Mucosa of descending colon (tissue), 3 donors: ENCODE results near the gene MRTFB. TPM values are rescaled to one million over a fixed set of nuclear protein-coding genes. Genes with fewer than 3 reads are reported as not detected.

Experiments used
- ATAC-seq: fragments of 200-7000 bp; cut with Tn5 transposase; one replicate; pipeline ENCODE4 v1.9.1; 2020; ENCODE audit warnings: mild to moderate bottlenecking, moderate library complexity
- DNase-seq, 3 donors: peaks; one replicate each; pipeline ENCODE4 v3.0.0-alpha.2; 2020
- H3K36me3 ChIP-seq: fragments of 200-600 bp; one replicate; pipeline ENCODE4 v1.8.0; 2021; ENCODE audit warnings: low read depth, mild to moderate bottlenecking
- H3K4me1 ChIP-seq: fragments of 200-600 bp; one replicate; pipeline ENCODE4 v1.8.0; 2021; ENCODE audit warnings: low read depth, mild to moderate bottlenecking
- H3K4me3 ChIP-seq: fragments of 200-600 bp; one replicate; pipeline ENCODE4 v1.8.0; 2021; ENCODE audit warnings: mild to moderate bottlenecking
- H3K9me3 ChIP-seq: fragments of 200-600 bp; one replicate; pipeline ENCODE4 v1.8.0; 2021; ENCODE audit warnings: mild to moderate bottlenecking
- CTCF ChIP-seq: fragments of 200-600 bp; IDR thresholded peaks from one replicate; pipeline ENCODE4 v1.8.0; 2022; ENCODE audit warnings: antibody characterized with exemption, mild to moderate bottlenecking
- intact Hi-C, 2 donors: fragments of 100-400 bp; cut with DNase I in 1 of 2; cut with micrococcal nuclease in 1 of 2; formaldehyde crosslinking; loops; one replicate each; pipeline versions ENCODE4 v1.11.0 to v1.11.1; 2022; cut with DNase I, micrococcal nuclease
- microRNA-seq: library from miRNA; unstranded; fragments of <30 nt; microRNA quantifications from one replicate; pipeline ENCODE4, GENCODE V29; 2019
- total RNA-seq, 3 donors: library from RNA; stranded (reverse); fragmentation: NEBNext Ultra II Directional in 2 of 3; extraction: Animal tissue kit (Norgen Biotek cat#: 25700) in 2 of 3; gene quantifications; one replicate each; pipeline versions ENCODE4 v1.2.1 to v1.2.4, GENCODE V29; 2021 to 2023
- donor health status: DM: no; HTN: no; CAD: no; lungs with moderate emphysema.
- donor health status: DM: no; HTN: no; CAD: no.
- donor health status: DM: no; HTN: yes; CAD: no.

The MRTFB gene
- total RNA-seq, 3 donors from 2014 or later: 40.0 to 49.9 (median 40.0) TPM

- no peak for TF ChIP-seq CTCF
- Histone ChIP-seq H3K4me3 (no peak overlapping the region), H3K9me3 (no peaks in the 10 kb centered on the region), H3K36me3 (no peaks in the 10 kb centered on the region), H3K4me1 (no peaks in the 10 kb centered on the region)
- DNase-seq: no peak
- intact Hi-C loops: no loop called here
- no peak for ATAC-seq
These were observed 243.0 kb downstream of the MRTFB start for GRCh38 chr16:14314116-14314515.

GRCh38 chr16:14315683-14316320, 244.7 kb downstream of the MRTFB start:
- no peaks in the 10 kb centered on the region for H3K9me3 ChIP-seq
- no peak for ATAC-seq
- no peak for TF ChIP-seq CTCF
- H3K4me3 ChIP-seq: no peak overlapping the region
- DNase-seq: no peak
- H3K36me3 ChIP-seq: no peaks in the 10 kb centered on the region
- H3K4me1 ChIP-seq: no peaks in the 10 kb centered on the region
- intact Hi-C loops: no loop called here

Small RNAs within 50 kb of the gene (microRNA-seq; reads per million reads assigned to microRNA genes)
- gene MIR193B (145 reads per million, percentile 65 among the genes with 10 or more reads in this experiment), gene MIR365A (5.1 reads per million, percentile 22 among the genes with 10 or more reads in this experiment)

Other genes with a start within 250 kb of the MRTFB start
- 1 to 10 TPM; 5.9 to 8.7 (median 7.1) TPM for gene ERCC4, start 151.2 kb upstream of the MRTFB start, total RNA-seq